Stimulated activated CD8-positive, alpha-beta memory T cell treated with anti-CD3 and anti-CD28 coated beads, Interleukin-4, amount 100 ng/mL, for 48 hours (primary cell): ENCODE results near the gene TMEM240.
"Not testable (repeated sequence)": the region's sequence is repeated elsewhere in the genome, so short reads cannot be mapped to it uniquely, and the experiment has no call there.

Experiments
- DNase-seq: peaks from one replicate; pipeline ENCODE4 v3.0.0-alpha.2; 2020

TMEM240 gene

DNA sequence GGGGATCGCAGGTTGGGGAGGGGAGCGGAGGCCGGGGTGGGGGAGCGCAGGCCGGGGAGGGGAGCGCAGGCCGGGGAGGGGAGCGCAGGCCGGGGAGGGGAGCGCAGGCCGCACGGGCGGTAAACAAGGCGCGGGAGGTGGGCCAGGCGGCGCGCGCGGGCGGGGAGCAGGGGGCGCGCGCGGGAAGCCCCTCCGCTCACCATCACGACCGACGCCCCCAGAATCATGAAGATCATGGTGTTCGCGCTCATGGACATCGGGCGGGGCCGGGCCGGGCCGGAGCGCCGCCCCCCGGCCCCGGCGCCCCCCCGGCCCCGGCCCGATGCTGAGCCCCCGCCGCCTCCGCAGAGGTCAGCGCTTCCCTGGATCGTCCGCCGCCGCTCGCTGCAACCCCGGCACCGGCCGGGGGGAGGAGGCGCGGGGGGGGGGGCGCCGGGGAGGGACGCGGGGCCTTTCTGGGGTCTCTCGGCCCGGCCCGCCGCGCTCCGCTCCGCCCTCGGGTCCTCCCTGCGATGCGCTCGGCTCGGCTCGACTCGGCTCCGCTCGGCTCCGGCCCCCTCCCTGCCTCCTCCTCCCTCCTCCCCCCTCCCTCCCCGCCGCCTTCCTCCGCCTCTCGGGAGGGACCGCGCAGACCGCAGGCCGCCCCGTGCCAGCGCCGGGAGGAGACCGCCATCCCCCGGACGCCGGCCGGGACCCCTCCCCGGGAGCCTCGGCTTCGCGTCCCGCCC, at the start of gene TMEM240:
Gene TMEM240 (minus strand): TSS at position 535 of the 728 bp plus-strand sequence. CDS start 278 bp downstream, at position 257.
- peak; percentile 74 for DNase-seq

DNA sequence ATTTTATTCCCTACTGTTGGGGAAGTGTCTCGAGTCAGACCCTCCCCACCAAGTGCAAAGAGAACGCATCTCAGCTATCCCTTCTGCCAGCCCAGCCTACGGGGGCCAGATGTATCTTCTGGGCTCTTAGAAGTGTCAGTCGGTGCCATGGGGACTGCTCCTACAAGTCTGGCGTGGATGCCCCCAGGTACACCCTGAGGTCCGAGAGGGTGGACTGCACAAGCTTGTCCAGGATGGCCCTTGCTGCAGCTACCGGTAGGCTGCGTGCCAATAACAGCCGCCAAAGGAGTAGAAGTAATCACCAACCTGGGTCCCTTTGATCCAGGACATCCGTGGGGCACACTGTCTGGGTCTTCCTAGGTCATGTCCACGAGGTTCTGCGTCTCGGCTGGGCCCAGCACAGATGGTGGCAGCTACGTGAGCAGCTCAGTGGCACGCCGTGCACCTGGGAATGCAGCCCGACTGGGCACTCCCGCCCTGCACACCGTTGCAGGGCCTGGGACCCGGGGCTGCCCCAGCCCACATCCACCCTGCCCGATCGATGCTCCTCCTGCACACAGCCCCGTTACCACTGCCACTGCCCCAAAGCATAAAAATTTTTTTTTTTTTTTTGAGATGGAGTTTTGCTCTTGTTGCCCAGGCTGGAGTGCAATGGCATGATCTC, 43.1 kb upstream of the TMEM240 start:
- no peak for DNase-seq

DNA sequence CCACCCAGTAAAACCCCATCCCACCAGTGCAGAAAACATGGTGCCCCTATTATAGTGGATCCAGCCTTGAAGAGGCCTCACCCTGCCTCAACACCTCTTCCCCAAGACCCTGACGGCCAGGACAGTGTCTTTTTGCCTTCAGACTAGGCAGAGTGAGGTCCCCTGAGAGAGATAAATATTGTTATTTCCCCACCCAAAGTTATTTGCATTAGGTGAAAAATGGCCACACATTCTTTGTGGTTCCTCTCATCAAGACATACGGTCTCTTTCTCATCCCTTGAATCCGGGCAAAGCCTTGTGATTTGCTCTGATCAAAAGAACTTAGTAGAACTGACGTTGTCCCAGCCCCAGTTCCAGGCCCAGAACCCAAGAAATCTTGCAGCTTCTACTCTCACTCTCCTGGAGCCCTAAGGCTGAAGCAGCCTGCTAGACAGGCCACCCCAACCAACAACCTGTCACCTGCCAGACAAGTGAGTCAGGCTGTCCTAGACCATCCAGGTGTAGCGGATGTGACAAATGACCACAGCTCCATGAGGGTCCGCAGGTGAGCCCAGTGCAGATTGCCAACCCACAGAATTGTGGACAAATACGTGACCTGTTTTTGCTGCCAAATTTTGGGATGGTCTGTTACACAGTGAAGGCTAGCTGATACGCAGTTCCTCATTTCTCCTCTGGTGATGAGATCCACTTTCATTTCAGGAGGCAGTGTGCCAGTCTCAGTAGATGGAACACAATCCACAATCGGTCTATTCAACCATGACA, 42.3 kb upstream of the TMEM240 start:
- no peak for DNase-seq

DNA sequence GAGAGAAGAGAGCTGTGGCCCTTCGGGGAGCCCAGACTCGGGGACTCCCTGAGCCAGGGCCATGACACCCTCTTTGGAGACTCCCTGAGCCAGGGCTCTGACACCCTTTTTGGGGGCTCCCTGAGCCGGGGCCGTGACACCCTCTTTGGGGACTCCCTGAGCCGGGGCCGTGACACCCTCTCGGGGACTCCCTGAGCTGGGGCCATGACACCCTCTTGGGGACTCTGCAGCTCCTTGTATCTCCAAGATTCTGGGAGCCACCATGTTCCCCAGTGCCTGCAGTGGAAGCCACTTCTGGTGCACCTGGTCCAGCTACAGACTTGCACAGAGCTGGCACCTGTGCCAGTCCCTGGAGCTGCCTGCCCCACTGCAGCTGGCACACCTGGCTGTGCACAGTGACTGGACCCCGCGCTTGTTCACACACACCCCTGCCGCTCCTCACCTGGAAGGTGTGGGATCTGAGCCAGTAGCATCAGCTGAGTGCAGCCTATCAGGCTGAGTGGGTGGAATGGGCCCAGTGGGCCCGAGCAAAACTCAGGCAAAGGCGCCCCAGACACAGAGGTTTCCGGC, 38.0 kb upstream of the TMEM240 start:
- no peak for DNase-seq

DNA sequence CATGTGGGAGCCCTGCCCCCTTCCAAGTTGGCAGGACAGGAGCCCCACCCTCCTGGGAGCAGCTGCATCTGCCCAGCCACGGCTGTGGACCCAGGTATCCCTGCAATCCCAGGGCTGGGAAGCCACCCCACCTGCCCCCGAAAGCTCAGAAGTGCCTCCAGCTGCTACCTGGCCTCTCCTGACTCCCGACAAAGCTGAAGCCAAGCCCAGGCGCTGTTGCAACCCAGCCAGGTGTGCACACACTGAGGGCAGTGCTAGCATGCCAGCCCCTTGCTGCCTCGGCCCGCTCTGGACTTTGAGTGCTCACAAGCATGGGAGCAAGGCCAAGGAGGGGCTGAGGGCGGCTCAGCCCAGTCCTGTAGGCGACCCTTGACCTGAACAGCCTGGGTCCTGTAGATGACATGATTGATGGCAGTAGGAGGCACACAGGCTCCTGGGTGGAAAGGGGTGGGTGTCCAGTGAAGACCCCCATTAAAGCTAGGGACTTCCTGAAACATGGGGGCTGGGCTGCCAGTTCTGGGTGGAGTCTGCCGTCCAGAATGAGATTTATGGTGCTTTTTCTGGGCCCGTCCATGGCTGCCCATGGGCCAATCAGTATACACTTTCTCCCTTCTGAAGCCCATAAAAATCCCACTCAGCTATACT, 37.1 kb upstream of the TMEM240 start:
- DNase-seq = no peak

DNA sequence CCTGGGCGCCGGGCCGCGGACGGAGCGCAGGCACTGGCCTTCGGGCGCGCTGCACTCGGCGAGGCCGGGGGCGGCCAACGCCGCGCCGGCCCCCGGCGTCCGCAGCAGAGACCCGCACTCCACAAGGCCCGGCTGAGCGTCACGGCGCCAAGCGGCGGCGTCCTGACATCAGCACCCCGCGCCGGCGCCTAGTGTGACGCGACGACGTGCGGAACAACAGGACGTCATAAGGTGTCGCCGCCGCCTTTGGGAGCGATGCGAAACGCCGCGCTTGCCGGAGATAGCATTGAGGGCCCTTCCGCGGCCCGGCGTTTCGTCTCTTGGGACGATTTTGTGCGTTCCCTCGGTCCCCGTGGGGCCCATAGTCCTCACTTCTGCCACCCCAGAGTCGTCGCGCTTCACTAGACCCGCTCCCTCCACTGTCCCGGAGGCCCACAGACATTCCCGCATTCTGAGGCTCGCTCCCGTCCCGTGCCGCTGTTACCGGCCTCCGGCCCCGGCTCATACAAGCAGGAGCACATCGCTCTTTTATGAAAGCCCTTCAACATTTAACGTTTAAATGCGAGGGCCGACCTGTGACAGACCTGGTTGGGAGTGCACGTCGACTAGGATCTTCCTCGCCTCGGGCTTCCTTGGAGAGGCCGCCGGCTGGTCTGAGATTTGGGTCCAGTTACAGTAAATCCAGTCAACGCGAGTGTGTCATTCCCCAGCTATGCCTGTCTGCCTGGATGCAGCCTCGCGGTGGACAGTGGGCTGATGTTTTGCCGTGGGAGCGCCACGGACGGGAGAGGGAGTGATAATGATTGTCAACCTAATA, 34.5 kb upstream of the TMEM240 start, which contains the start of gene SSU72:
Gene SSU72 (minus strand): TSS at position 143 of the 817 bp plus-strand sequence. CDS start 306 bp downstream, outside the sequence.
- DNase-seq = peak; percentile 96

DNA sequence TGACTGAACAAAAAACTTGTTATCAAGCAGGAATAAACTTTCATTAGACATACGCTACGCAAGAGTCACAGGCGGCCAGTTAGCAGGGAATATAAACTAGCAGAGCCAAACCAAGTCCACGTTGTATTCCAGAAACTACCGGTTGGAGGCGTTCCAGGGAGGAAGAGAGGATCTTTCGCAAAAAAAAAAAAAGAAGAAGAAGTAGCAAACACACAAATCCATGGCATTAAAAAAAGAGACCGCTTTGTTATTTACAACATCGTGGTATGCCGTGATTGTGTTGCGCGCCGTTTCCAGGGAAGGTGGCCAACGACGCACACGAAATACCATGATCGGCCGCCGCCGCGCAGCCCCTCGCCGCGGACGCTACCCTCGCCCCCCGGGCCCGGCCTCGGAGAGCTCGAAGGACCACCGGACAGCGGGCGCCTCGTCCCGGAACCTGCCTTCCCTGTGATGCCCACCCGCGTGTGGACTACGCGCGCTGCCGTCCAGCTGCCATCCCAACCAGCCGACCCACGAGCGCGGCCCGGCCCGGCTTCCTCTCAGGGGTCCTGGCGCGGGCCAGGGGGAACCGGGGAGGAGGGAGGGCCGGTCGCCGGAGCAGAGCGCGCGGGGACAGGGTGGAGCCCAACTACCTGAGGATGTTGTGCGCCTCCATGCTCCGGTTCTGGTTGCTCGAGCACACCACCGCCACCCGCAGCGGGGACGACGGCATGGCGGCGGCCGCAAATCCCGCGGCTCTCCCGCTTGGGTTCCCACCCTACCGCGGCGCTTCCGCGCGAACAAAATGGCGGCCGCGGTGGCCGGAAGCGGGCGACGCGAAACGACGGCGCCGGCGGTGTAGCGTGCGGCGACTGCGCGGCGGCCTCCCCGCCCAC, 33.7 kb upstream of the TMEM240 start:
- peak; percentile 75 for DNase-seq

DNA sequence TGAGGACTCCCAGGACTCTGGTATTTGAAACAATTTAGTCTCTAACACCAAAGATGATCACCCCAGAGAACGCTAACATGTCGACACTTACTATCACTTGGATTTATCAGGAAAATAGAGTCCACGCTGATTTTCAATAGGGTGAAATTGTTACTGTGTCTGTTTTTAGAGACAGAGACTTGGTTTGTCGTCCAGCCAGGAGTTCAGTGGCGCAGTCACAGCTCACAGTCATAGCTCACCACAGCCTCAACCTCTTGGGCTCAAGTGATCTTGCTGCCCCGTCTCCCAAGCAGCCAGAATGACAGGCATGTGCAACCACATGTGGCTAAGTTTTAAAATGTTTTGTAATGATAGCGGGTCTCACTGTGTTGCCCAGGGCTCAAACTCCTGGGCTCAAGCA, 28.9 kb upstream of the TMEM240 start:
- DNase-seq = no peak

DNA sequence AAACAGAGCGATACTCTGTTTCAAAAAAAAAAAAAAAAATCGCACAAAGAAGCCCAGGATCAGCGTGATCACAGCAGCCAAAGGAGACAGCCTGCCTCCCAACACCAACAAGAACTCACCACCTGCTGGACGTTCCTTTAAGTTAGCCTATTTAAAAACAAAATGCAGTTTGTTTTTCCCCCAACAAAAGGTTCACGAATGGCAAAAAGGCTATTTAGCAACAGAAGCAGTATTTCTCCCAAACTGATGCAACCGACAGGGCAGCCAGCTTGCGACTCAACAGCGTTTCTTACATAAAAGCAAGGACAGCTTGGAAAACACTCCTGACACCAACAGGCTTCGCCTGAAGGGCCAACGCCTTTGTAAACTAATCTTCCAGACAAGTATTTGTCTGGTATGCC, 27.5 kb upstream of the TMEM240 start:
- DNase-seq = no peak

DNA sequence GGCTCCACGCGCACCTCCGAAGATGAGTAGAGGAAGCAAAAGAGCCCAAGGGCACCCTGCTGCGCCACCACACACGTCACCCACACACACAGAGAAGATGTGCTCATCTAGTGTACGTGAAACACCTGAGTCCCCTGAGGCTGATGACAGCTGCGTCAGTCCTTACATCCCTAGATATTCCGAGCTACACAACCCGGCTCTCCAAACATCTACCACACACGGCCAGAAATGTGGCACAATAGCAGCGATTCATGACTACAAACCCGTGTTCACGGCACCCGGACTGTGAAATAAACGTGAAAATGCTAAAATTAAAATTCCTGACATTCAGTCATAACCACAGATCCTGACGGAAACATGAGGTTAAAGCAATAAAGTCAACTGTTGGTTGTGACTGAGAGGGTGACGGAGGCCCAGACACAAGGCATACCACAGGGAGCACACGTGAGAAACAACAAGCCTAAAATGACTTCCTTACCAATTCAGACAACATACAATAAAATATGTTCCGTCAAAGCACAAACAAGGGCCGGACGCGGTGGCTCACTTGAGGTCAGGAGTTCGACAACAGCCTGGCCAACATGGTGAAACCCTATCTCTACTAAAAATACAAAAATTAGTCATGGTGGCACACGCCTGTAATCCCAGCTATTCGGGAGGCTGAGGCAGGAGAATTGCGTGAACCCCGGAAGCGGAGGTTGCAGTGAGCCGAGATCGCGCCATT, 26.9 kb upstream of the TMEM240 start:
- no peak for DNase-seq

DNA sequence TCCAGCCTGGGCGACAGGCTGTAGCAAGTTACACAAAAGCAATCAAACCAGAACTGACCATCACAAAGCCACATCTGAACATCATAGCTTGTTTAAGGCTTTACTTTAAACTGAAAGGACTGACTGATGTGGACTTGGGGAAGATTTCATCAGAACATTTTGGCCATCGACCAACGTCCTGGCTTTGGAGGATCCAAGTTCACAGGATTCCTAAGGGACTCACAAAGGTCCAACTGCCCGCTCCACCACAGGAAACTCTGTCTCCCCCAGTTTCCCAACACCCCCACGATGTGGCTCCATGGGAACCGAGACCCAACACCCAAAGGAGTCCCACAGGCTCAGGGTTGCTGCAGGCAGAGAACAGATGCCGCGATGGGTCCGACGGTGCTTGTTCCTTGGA, 24.9 kb upstream of the TMEM240 start:
- DNase-seq = no peak

DNA sequence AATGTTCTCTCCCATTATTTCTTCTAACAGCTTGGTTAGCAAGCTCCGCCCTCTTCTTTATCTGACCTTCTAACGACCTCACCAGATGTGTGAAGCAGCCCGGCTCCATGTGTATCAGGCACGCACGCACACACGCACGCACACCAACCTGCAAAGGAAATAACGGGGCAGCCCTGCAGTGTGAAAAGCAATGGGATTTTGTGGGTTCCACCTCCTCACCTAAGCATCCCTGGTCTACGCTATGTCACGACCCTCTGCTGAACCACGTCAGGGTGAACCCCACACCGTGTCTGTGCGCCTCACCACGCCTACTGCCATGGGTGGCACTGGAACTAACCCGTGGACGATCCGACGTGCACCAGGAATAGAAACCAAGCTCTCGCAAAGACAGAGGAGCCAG, 23.8 kb upstream of the TMEM240 start:
- DNase-seq = no peak

DNA sequence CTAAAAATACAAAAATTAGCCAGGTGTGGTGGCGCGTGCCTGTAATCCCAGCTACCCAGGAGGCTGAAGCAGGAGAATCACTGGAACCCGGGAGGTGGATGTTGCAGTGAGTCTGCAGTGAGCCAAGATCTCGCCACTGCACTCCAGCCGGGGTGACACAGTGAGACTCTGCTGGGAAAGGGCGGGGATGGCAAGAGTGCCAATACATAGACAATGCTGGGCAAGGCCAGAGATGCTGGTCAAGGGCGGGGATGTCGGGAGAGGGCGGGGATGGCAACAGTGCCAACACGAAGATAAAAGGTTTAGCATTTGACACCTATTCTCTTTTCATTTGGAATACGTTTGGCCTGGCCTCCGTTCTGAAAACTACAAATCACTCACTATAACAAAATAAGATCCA, 23.3 kb upstream of the TMEM240 start:
- DNase-seq = no peak

DNA sequence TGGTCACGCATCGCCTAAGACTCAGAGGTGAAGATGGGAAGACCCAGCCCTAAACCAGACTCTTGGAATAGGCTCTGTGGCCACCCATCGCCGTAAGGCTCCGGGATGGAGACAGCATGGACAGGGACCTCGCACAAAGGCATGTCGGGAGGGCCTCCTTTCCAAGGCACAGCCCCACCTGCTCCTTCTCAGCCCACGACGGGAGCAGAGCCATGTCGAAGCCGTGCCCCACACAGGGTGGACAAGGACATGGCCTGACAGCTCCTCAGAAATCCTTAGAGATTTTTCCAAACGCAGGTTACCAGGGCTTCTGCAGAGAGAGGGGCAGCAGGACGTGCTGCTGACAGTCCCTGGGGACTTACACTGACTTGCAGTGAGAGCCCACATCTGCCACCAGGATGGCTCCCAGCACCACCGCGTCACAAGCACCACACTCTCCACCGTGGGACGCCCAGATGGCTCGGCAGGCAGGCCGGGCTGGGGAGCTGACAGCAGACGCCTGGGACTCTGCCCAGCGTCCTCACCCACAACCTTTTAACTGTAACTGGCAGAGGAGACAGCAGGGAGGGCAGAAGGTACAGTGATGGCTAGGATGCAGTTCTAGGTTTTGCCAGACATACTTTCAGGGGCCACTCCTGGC, 22.3 kb upstream of the TMEM240 start:
- DNase-seq = no peak

DNA sequence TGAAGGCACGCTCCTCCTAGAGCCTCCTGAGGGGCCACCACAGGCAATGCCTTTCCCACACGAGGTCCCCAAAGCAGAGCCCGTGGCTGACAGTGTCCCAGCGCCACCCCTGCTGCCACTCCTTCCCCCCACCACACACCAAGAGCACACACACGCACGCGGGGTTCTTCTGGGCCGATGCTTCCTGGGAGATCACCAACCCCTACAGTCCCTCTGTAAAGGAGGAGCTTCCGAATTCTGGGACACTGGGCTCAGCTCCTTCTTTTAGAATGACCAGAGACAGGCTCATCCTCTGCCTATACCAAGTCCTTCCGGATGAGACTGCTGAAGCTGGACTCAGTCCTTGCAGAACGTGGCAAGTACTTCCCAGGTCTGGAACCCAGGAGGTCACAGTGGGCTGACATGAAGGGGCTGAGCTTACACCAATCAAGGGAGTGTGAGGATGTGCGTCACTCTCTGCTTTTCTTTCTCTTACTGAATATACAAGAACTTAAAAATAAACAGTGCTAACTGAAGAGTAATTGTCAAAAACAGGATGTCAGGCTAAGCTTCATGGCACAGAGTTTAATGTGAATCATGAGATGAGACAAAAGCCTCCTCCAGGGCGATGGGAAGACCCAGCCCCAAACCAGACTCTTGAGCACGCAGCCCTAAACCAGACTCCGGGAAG, 21.5 kb upstream of the TMEM240 start:
- no peak for DNase-seq

DNA sequence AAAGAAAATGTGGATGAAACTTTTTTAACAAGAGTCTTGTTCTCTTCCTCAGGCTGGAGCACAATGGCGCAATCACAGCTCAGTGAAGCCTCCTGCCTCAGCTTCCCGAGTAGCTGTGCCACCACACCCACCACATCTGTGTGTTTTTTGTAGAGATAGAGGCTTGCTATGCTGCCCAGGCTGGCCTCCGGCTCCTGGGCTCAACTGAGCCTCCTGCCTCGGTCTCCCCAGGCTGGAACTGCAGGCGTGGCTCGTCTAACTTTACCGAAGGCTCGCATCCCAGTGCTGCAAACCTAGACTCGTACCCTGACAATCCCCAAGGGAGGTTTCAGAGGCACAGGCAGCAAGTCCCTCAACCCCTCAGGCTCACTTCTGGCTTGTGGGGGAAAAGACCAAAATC, 19.8 kb upstream of the TMEM240 start:
- DNase-seq = no peak

DNA sequence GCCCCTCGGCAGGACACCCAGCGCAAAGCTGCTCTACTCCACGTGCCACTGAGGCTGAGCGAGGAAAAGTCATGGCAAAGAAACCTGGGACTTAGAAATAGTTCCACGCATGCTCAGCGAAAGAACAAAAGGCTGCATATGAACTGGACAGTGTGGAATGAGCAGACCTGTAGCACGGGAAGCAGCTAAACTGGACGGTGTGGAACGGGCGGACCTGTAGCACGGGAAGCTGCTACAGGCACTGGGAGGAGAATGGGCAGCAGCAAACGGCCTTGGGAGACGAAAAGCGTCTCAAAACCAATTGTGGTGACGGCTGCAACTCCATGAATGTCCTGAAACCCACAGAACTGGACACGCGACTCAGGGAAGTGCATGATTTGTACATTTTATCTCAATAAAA, 18.6 kb upstream of the TMEM240 start:
- no peak for DNase-seq

DNA sequence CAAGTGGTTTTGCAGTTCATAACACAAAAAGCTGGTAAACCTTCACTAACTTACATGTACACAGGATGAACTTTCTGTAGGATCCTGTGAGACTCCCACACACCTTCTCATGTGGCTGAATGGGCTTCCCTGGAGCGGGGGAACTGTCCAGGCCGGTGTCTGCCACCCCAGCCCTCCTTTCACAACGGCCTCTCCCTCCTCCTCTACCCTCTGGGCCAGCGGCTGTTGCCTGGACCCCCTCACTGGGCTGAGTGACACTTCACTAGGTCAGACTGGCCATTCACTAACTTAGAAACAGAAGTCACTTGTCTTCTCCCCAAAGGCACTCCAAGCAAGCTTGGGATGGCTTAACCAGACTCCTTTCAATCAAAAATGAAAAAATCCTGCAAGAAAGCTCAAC, 18.2 kb upstream of the TMEM240 start:
- DNase-seq = no peak

DNA sequence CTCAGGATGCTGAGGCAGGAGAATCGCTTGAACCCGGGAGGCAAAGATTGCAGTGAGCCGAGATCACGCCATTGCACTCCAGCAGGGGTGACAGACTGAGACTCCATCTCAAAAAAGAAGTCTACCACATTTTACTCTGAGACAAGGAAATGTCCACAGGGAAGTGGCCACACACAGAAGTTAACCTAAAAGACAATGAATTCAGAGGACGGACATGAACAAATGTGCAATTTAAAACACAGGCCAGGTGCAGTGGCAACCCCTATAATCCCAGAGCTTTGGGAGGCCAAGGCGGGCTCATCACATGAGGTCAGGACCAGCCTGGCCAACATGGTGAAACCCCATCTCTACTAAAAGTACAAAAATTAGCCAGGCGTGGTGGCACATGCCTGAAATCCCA, 17.3 kb upstream of the TMEM240 start:
- DNase-seq = not testable (repeated sequence)
